H9 (cell line): ENCODE data around the gene GALNT17. TPM values are rescaled to one million over a fixed set of nuclear protein-coding genes. Genes with fewer than 3 reads are reported as not detected.

ENCODE experiments used
- DNase-seq: peaks from one replicate; pipeline ENCODE4 v3.0.0-alpha.2; 2017
- H2AFZ ChIP-seq: one replicate; pipeline ENCODE4 v1.6.1; 2013; ENCODE audit warnings: mild to moderate bottlenecking, low read length, control low read depth, moderate library complexity
- H2AK5ac ChIP-seq: 2 replicates; pipeline ENCODE4 v1.6.1; 2013; ENCODE audit warnings: low read length, control low read depth, mixed read lengths; ENCODE audit not compliant: insufficient read length
- H2BK120ac ChIP-seq: one replicate; pipeline ENCODE4 v1.6.1; 2013; ENCODE audit warnings: low read depth, mild to moderate bottlenecking, low read length, control low read depth, inconsistent platforms; ENCODE audit not compliant: poor library complexity, severe bottlenecking
- H2BK12ac ChIP-seq: 2 replicates; pipeline ENCODE4 v1.6.1; 2013; ENCODE audit warnings: low read length, control low read depth, mixed read lengths, low read depth; ENCODE audit not compliant: insufficient read length
- H2BK15ac ChIP-seq: 2 replicates; pipeline ENCODE4 v1.6.1; 2013; ENCODE audit warnings: low read depth, low read length, control low read depth
- H2BK20ac ChIP-seq: one replicate; pipeline ENCODE4 v1.6.1; 2013; ENCODE audit warnings: low read depth, mild to moderate bottlenecking, low read length, control low read depth, inconsistent platforms; ENCODE audit not compliant: poor library complexity, severe bottlenecking
- H2BK5ac ChIP-seq: 2 replicates; pipeline ENCODE4 v1.6.1; 2013; ENCODE audit warnings: low read length, control low read depth, mixed read lengths; ENCODE audit not compliant: insufficient read length
- H3K14ac ChIP-seq: 2 replicates; pipeline ENCODE4 v1.6.1; 2013; ENCODE audit warnings: low read length, control low read depth; ENCODE audit not compliant: insufficient read depth
- H3K18ac ChIP-seq: 2 replicates; pipeline ENCODE4 v1.6.1; 2013; ENCODE audit warnings: low read depth, mild to moderate bottlenecking, mixed read lengths, low read length, control low read depth; ENCODE audit not compliant: insufficient read length
- H3K23ac ChIP-seq: 2 replicates; pipeline ENCODE4 v1.6.1; 2013; ENCODE audit warnings: low read length, control low read depth, mixed read lengths, low read depth; ENCODE audit not compliant: insufficient read length
- H3K23me2 ChIP-seq: 2 replicates; pipeline ENCODE4 v1.6.1; 2013; ENCODE audit warnings: low read depth, mild to moderate bottlenecking, mixed read lengths, low read length, control low read depth; ENCODE audit not compliant: insufficient read length, poor library complexity, severe bottlenecking
- H3K27ac ChIP-seq: 2 replicates; pipeline ENCODE4 v1.5.1; 2013; ENCODE audit warnings: low read length, control low read depth, mixed read lengths, low read depth; ENCODE audit not compliant: insufficient read length
- H3K27me3 ChIP-seq: 2 replicates; pipeline ENCODE4 v1.6.1; 2013; ENCODE audit warnings: low read length, control low read depth, inconsistent platforms; ENCODE audit not compliant: insufficient read depth
- H3K4ac ChIP-seq: 2 replicates; pipeline ENCODE4 v1.6.1; 2013; ENCODE audit warnings: low read depth, mild to moderate bottlenecking, control low read depth, inconsistent platforms, low read length, moderate library complexity
- H3K4me1 ChIP-seq: 2 replicates; pipeline ENCODE4 v1.6.1; 2013; ENCODE audit warnings: low read length, control low read depth, inconsistent platforms; ENCODE audit not compliant: insufficient read depth
- H3K4me2 ChIP-seq: 2 replicates; pipeline ENCODE4 v1.6.1; 2013; ENCODE audit warnings: low read length, control low read depth, mixed read lengths; ENCODE audit not compliant: insufficient read length, insufficient read depth
- H3K56ac ChIP-seq: 2 replicates; pipeline ENCODE4 v1.6.1; 2013; ENCODE audit warnings: low read depth, mild to moderate bottlenecking, mixed read lengths, low read length, control low read depth; ENCODE audit not compliant: insufficient read length
- H3K79me1 ChIP-seq: 2 replicates; pipeline ENCODE4 v1.6.1; 2013; ENCODE audit warnings: low read depth, mild to moderate bottlenecking, moderate library complexity, low read length, control low read depth, inconsistent platforms; ENCODE audit not compliant: insufficient read depth, poor library complexity, severe bottlenecking
- H3K79me2 ChIP-seq: 2 replicates; pipeline ENCODE4 v1.6.1; 2013; ENCODE audit warnings: low read length, control low read depth, inconsistent platforms; ENCODE audit not compliant: insufficient read depth
- H3K9ac ChIP-seq: 2 replicates; pipeline ENCODE4 v1.6.1; 2013; ENCODE audit warnings: low read length, control low read depth, mixed read lengths; ENCODE audit not compliant: insufficient read length; ENCODE audit errors: extremely low read depth
- H3K9me3 ChIP-seq: one replicate; pipeline ENCODE4 v1.6.1; 2013; ENCODE audit warnings: low read depth, low read length, inconsistent platforms; ENCODE audit not compliant: control insufficient read depth
- H3T11ph ChIP-seq: one replicate; pipeline ENCODE4 v1.6.1; 2013; ENCODE audit warnings: mild to moderate bottlenecking, low read length, control low read depth, inconsistent platforms
- H4K20me1 ChIP-seq: one replicate; pipeline ENCODE4 v1.6.1; 2013; ENCODE audit not compliant: control insufficient read depth, insufficient read length, insufficient read depth
- H4K5ac ChIP-seq: 2 replicates; pipeline ENCODE4 v1.6.1; 2013; ENCODE audit warnings: low read depth, mild to moderate bottlenecking, mixed read lengths, low read length, control low read depth; ENCODE audit not compliant: insufficient read length
- H4K8ac ChIP-seq: replicated peaks from 2 replicates; pipeline ENCODE4 v1.6.1; 2013; ENCODE audit warnings: low read length, control low read depth, mixed read lengths, low read depth; ENCODE audit not compliant: insufficient read length
- H4K91ac ChIP-seq: 2 replicates; pipeline ENCODE4 v1.6.1; 2013; ENCODE audit warnings: low read depth, mild to moderate bottlenecking, moderate library complexity, mixed read lengths, low read length, control low read depth; ENCODE audit not compliant: insufficient read length
- H3K27ac Mint-ChIP-seq, 3 experiments: 2 replicates in 2 of 3; 3 replicates in 1 of 3; pipeline ENCODE4 v1.8.0; 2020 to 2021; ENCODE audit warnings: mixed read lengths in 3 of 3, mild to moderate bottlenecking in 1 of 3, moderate library complexity in 1 of 3
- H3K27me3 Mint-ChIP-seq: 2 replicates; pipeline ENCODE4 v1.8.0; 2021; ENCODE audit warnings: low read depth, mild to moderate bottlenecking, moderate library complexity, mixed read lengths
- H3K36me3 Mint-ChIP-seq, 3 experiments: 2 replicates in 2 of 3; 3 replicates in 1 of 3; pipeline ENCODE4 v1.8.0; 2020 to 2021; ENCODE audit warnings: low read depth in 3 of 3, mixed read lengths in 3 of 3; ENCODE audit not compliant: insufficient read depth in 1 of 3
- H3K4me1 Mint-ChIP-seq, 2 experiments: 2 replicates each; pipeline ENCODE4 v1.8.0; 2020; ENCODE audit warnings: mixed read lengths in 2 of 2
- H3K4me3 Mint-ChIP-seq, 2 experiments: 2 replicates in 1 of 2; 3 replicates in 1 of 2; pipeline ENCODE4 v1.8.0; 2020 to 2021; ENCODE audit warnings: mild to moderate bottlenecking in 2 of 2, mixed read lengths in 2 of 2, moderate library complexity in 1 of 2
- H3K9me3 Mint-ChIP-seq, 2 experiments: 2 replicates in 1 of 2; 3 replicates in 1 of 2; pipeline ENCODE4 v1.8.0; 2020; ENCODE audit warnings: mild to moderate bottlenecking in 2 of 2, mixed read lengths in 2 of 2, moderate library complexity in 1 of 2
- CTCF ChIP-seq: fragments of 200-600 bp; sonication (generic); conservative IDR thresholded peaks from 3 replicates; pipeline ENCODE4 v1.8.0; 2021; ENCODE audit warnings: antibody characterized with exemption, mild to moderate bottlenecking
- WGBS: extraction: QIAGEN DNeasy Blood & Tissue Kit; methylation state at CpG from one replicate; pipeline ENCODE4 v1.1.7; 2013; ENCODE audit warnings: missing lambda C conversion rate, low lambda C conversion rate, mixed read lengths; ENCODE audit not compliant: insufficient read length; ENCODE audit errors: extremely low coverage; 5-methylcytosine and 5-hydroxymethylcytosine counted together
- total RNA-seq: library from RNA; stranded (reverse); gene quantifications from 2 replicates; pipeline ENCODE4 v1.2.1, GENCODE V29; 2021

Gene GALNT17
- total RNA-seq, 1 experiment from 2014 or later = 43.2 TPM

DNA sequence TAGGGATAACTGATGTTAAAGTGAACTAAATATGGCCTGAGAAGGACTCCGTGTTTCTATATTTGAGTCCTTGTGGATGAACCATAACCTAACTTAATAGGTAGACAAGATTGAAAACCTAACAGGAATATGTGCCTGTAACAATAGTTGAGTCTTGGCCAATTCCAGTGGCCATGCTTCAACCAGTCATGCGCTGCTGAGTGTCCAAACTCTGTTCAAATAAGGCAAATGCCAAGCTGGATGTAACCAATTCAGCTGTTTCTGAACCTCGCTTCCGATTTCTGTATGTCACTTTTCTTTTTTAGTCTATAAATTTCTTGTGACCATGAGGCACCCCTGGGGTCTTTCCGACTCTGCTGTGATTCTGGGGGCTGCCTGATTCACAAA, 608.2 kb downstream of the GALNT17 start:
- H3K9me3 ChIP-seq = no peaks in the 10 kb centered on the region
- peak overlapping the region; percentile 1 for H2BK12ac ChIP-seq
- H3K4me2 ChIP-seq = no peak overlapping the region
- H3K36me3 Mint-ChIP-seq = peaks cover 0 to 18% (median 0%) of the 10 kb centered on the region in 3 experiments; a peak in 4 of 7 replicates
- no peaks in the 10 kb centered on the region for H3K27me3 ChIP-seq
- no peaks in the 10 kb centered on the region for H4K20me1 ChIP-seq
- no peak overlapping the region for H3T11ph ChIP-seq
- no peak overlapping the region for H2BK5ac ChIP-seq
- H3K4ac ChIP-seq = no peak overlapping the region
- H3K9me3 Mint-ChIP-seq = peaks cover 6 to 20% of the 10 kb centered on the region in 2 experiments; a peak in 4 of 5 replicates
- no peak overlapping the region for H3K27ac ChIP-seq
- H3K4me1 ChIP-seq = peaks cover 4% of the 10 kb centered on the region; the same call in 1 of the 2 replicates
- no peaks in the 10 kb centered on the region for H3K79me2 ChIP-seq
- no peak overlapping the region for H3K23ac ChIP-seq
- no peak overlapping the region for H4K91ac ChIP-seq
- no peaks in the 10 kb centered on the region for H3K23me2 ChIP-seq
- H2BK15ac ChIP-seq = no peak overlapping the region
- no peak overlapping the region for H3K18ac ChIP-seq
- no peak for TF ChIP-seq CTCF
- H3K27me3 Mint-ChIP-seq = peaks cover 3% of the 10 kb centered on the region
- WGBS = no CpG with 5 or more reads among the region's 5 CpGs
- no peak for DNase-seq
- H4K5ac ChIP-seq = no peak overlapping the region
- H4K8ac ChIP-seq = no peak overlapping the region
- no peak overlapping the region for H2BK20ac ChIP-seq
- H3K27ac Mint-ChIP-seq = no peak overlapping the region; a peak in 1 of 7 replicates
- H3K9ac ChIP-seq = no peak overlapping the region
- H3K56ac ChIP-seq = no peak overlapping the region
- no peak overlapping the region for H2AFZ ChIP-seq
- H3K14ac ChIP-seq = no peak overlapping the region
- H3K79me1 ChIP-seq = no peaks in the 10 kb centered on the region
- H2AK5ac ChIP-seq = no peak overlapping the region
- peaks cover 25 to 27% of the 10 kb centered on the region in 2 experiments for H3K4me1 Mint-ChIP-seq
- no peak overlapping the region for H2BK120ac ChIP-seq
- no peak overlapping the region for H3K4me3 Mint-ChIP-seq
